K562 treated with DMSO at 1 percent for 48 hours (cell line): ENCODE data around the gene DNAJC6. TPM values are rescaled to one million over a fixed set of nuclear protein-coding genes. Genes with fewer than 3 reads are reported as not detected.

ENCODE experiments used
- total RNA-seq: library from RNA; unstranded; fragments of 300-600 nt; gene quantifications from 2 replicates; pipeline ENCODE4 v1.2.3, GENCODE V29; 2022; ENCODE audit warnings: low replicate concordance; ENCODE audit errors: extremely low read depth

DNAJC6 gene
- not detected in 2 replicates for total RNA-seq

DNA sequence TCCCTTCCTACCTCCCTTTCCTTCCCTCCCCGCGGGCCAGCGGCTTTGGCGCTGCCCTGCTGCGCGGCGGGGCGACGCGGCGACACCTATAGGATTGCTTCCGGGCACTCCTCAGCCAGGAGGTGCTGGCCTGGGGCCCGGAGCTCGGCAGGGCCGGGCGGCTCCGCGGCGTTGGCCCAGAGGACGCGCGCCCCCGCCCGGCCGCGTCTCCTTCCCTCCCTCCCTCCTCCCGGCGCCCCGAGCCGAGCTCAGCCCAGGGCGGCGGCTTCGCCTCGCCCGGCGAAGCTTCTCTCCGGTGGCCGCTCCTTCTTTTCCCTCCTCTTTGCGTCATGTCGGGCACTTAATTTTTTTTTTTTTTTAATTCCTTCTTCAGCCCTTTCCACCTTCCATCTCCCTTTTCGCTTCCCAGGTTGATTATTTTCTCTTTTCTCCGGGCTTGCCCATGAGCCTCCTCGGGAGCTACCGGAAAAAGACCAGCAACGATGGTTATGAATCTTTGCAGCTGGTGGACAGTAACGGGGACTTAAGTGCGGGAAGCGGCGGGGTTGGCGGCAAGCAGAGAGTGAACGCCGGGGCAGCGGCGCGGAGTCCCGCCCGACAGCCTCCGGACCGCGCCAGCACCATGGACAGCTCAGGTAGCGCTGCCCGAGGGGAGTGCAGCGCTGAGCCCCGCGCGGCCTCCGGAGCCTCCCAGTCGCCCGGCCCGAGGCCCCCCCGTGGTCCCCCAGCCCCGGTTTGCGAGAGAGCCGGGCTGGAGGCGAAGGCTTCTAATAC lies at the start of gene DNAJC6:
TSS of gene DNAJC6 (plus strand) at position 240 of the 774 bp plus-strand sequence. CDS start at position 443, 203 bp downstream.

DNA sequence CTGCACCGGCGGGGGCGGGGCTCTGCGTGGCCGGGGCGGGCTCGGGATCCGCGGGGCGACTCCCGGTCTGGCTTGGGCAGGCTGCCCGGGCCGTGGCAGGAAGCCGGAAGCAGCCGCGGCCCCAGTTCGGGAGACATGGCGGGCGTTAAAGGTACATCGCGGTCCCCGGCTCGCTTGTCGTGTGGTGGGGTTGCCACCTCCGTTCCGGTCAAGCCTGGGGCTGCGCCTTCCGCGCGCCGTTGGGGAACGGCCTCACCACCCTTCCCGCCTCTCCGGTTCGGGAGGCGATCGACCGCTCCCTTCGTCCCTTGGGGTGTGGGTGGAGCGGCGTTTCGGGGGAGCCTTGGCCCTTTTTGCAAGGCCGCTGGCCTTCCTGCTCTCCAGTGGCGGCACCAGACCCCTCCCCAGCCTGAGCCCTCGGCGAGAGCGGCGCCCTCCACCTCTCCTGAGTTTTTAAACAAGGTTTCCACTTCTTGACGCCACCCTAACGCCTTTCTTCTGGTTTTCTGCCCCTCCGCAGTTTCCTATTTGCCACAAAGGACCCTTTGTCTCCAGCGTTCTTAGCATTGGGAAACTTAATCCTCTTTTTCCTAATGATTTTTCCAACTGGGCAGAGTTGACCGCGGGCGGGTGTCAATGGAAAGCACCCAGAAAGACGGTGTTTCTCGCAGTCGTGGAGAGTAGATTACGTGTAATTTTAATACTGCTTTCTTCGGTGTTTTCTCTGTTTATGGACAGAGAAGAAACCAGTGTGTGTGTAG lies 111.4 kb downstream of the DNAJC6 start, which contains the start of the genes LEPR and LEPROT:
TSS of gene LEPR (plus strand) at position 79 of the 761 bp plus-strand sequence. CDS start 144,898 bp downstream, outside the sequence.
TSS of gene LEPROT (plus strand) at position 79 of the 761 bp plus-strand sequence. CDS start at position 136, 57 bp downstream.

Other genes with a start within 250 kb of the DNAJC6 start
- gene AK4, start 161.3 kb upstream of the DNAJC6 start, total RNA-seq = not detected in 2 replicates
- not detected in 2 replicates for gene LEPR, start 111.1 kb downstream of the DNAJC6 start, total RNA-seq
- not detected in 2 replicates for gene LEPROT, start 111.1 kb downstream of the DNAJC6 start, total RNA-seq